Kidney (tissue), 14 donors: ENCODE data around the gene ANKS6. TPM values are rescaled to one million over a fixed set of nuclear protein-coding genes. Genes with fewer than 3 reads are reported as not detected.

ENCODE experiments used
- DNase-seq, 5 donors: peaks; one replicate each; pipeline ENCODE4 v3.0.0-alpha.2; 2013 to 2020
- FAIRE-seq: peaks from 2 replicates; lab custom pipeline; 2012; peaks lifted over from hg19 to GRCh38; lab: Jason Lieb, UNC
- H3K27ac ChIP-seq, 2 donors: one replicate each; pipeline ENCODE4 v1.7.0; 2013; ENCODE audit warnings: low read depth in 2 of 2, low read length in 2 of 2, inconsistent platforms in 1 of 2
- H3K27me3 ChIP-seq: one replicate; pipeline ENCODE4 v1.7.1; 2013; ENCODE audit warnings: low read length, inconsistent platforms; ENCODE audit not compliant: control insufficient read depth, insufficient read depth
- H3K36me3 ChIP-seq, 3 donors: one replicate each; pipeline versions ENCODE4 v1.7.0 to v1.7.1; 2013; ENCODE audit warnings: low read length in 3 of 3, control low read depth in 1 of 3, inconsistent platforms in 1 of 3; ENCODE audit not compliant: insufficient read depth in 3 of 3, control insufficient read depth in 2 of 3
- H3K4me1 ChIP-seq, 3 donors: one replicate each; pipeline versions ENCODE4 v1.7.0 to v1.7.1; 2013; ENCODE audit warnings: low read length in 3 of 3, inconsistent platforms in 1 of 3, low read depth in 1 of 3; ENCODE audit not compliant: control insufficient read depth in 2 of 3, insufficient read depth in 2 of 3
- H3K4me3 ChIP-seq, 3 donors: one replicate each; pipeline versions ENCODE4 v1.7.0 to v1.8.1; 2013; ENCODE audit warnings: low read length in 3 of 3, control low read depth in 1 of 3, inconsistent platforms in 1 of 3
- H3K9ac ChIP-seq, 3 donors: one replicate each; pipeline versions ENCODE4 v1.7.0 to v1.7.1; 2013; ENCODE audit warnings: low read length in 3 of 3, control low read depth in 1 of 3, inconsistent platforms in 1 of 3
- H3K9me3 ChIP-seq, 3 donors: one replicate each; pipeline versions ENCODE4 v1.7.0 to v1.7.1; 2013; ENCODE audit warnings: low read length in 3 of 3, control low read depth in 1 of 3, inconsistent platforms in 1 of 3; ENCODE audit not compliant: control insufficient read depth in 2 of 3, insufficient read depth in 1 of 3
- CTCF ChIP-seq: IDR thresholded peaks from 3 replicates; pipeline ENCODE4 v1.5.1; 2012; ENCODE audit warnings: mild to moderate bottlenecking, moderate library complexity, borderline replicate concordance; ENCODE audit not compliant: insufficient read depth; ENCODE audit errors: extremely low read depth
- intact Hi-C: fragments of 100-400 bp; cut with DNase I; formaldehyde crosslinking; loops from one replicate; pipeline ENCODE4 v1.11.1; 2022
- polyA plus RNA-seq: library from polyadenylated mRNA; stranded (reverse); fragments of 350-450 nt; fragmentation: Illumina TruSeq; extraction: RNeasy Lipid Tissue Mini Kit (QIAGEN cat#74804); gene quantifications from one replicate; pipeline ENCODE4 v1.2.3, GENCODE V29; 2014; ENCODE audit warnings: low read depth, low replicate concordance; ENCODE audit not compliant: insufficient read depth
- total RNA-seq: library from RNA; stranded (reverse); fragmentation: NEBNext Ultra II Directional; extraction: Animal tissue kit (Norgen Biotek cat#: 25700); gene quantifications from one replicate; pipeline ENCODE4 v1.2.1, GENCODE V29; 2021
- donor health status: control.
- donor health status: control.
- donor health status: control.
- donor health status: control.
- donor health status: control.
- donor health status: DM: yes; HTN: yes; CAD: no.
- donor health status: Normal renal cell carcinoma (clear cell type).

Gene ANKS6
- total and polyA plus RNA-seq, 2 donors from 2014 or later, result 22.0 to 31.8 TPM

GRCh38 chr9:98830554-98830953 is 34.2 kb upstream of the ANKS6 start:
- Histone ChIP-seq H3K4me3 (no peak overlapping the region), H3K9ac (no peak overlapping the region), H3K9me3 (no peaks in the 10 kb centered on the region), H3K4me1 (no peaks in the 10 kb centered on the region), H3K27me3 (no peaks in the 10 kb centered on the region), H3K27ac (no peak overlapping the region), H3K36me3 (no peaks in the 10 kb centered on the region)
- DNase-seq (no peak), FAIRE-seq (no peak)
- intact Hi-C loops, result no loop called here
- TF ChIP-seq CTCF, result no peak

GRCh38 chr9:98829766-98830165 is 33.4 kb upstream of the ANKS6 start:
- H3K9ac ChIP-seq, result no peak overlapping the region
- intact Hi-C loops, result no loop called here
- H3K9me3 ChIP-seq, result no peaks in the 10 kb centered on the region
- no peak overlapping the region for H3K4me3 ChIP-seq
- TF ChIP-seq CTCF, result no peak
- no peak for FAIRE-seq
- no peaks in the 10 kb centered on the region for H3K4me1 ChIP-seq
- no peak for DNase-seq
- H3K36me3 ChIP-seq, result no peaks in the 10 kb centered on the region
- no peak overlapping the region for H3K27ac ChIP-seq
- no peaks in the 10 kb centered on the region for H3K27me3 ChIP-seq

GRCh38 chr9:98826716-98827115 is 30.4 kb upstream of the ANKS6 start:
- H3K36me3 ChIP-seq, result no peaks in the 10 kb centered on the region
- TF ChIP-seq CTCF, result no peak
- FAIRE-seq, result no peak

GRCh38 chr9:98825414-98825813 is 29.1 kb upstream of the ANKS6 start:
- DNase-seq (no peak), FAIRE-seq (no peak)
- Histone ChIP-seq H3K36me3 (no peaks in the 10 kb centered on the region), H3K27me3 (no peaks in the 10 kb centered on the region), H3K9me3 (no peaks in the 10 kb centered on the region), H3K27ac (no peak overlapping the region), H3K9ac (no peak overlapping the region), H3K4me1 (no peaks in the 10 kb centered on the region), H3K4me3 (no peak overlapping the region)
- intact Hi-C loops, result no loop called here
- TF ChIP-seq CTCF, result no peak

More at GRCh38 chr9:98826716-98827115, 30.4 kb upstream of the ANKS6 start:
- Histone ChIP-seq H3K27me3 (no peaks in the 10 kb centered on the region), H3K9ac (no peak overlapping the region), H3K4me1 (no peaks in the 10 kb centered on the region), H3K4me3 (no peak overlapping the region), H3K27ac (no peak overlapping the region), H3K9me3 (no peaks in the 10 kb centered on the region)
- intact Hi-C loops, result no loop called here
- no peak for DNase-seq
